ENCODE measurements around the gene KRTAP19-3. TPM values are rescaled to one million over a fixed set of nuclear protein-coding genes. Genes with fewer than 3 reads are reported as not detected.

Gene KRTAP19-3
- total and polyA plus RNA-seq, 2 of the 8 experiments (the other 6 are each of a cell fraction or from before 2014, with no cell fraction given): not detected

DNA sequence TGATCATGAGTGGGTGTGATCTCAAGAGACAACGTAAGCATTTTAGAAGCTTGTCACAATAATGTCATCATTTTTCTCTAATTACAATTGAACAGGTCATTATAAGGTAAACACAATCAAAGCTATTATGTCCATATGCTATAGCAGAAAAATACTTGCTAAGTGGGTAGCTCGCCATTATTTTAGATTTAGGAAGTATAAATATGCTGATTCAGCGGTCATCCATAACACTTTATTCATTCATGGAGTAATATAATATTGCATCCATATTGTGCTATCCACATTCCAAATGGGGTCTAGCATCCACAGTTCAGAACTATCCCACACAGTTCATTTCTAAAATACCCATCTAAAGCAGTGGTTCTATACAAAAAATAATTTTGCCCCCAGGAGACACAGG lies 43.3 kb downstream of the KRTAP19-3 start:
- H3K4me2 ChIP-seq (ENCODE audit: insufficient read depth in 1 of 2, low read depth in 2 of 2, low read length in 2 of 2): no peak overlapping the region
- H3K27me3 ChIP-seq (replicated peaks in 1 of 4; ENCODE audit: control insufficient read depth in 3 of 4, extremely low read depth in 1 of 4, insufficient read depth in 3 of 4, low read length in 3 of 4): no peaks in the 10 kb centered on the region
- TF ChIP-seq CBX8 (IDR thresholded peaks at IDR 0.05; ENCODE audit: borderline replicate concordance, low read depth, low read length): no peak
- TF ChIP-seq HDAC2 (IDR thresholded peaks at IDR 0.05; ENCODE audit: borderline replicate concordance in 1 of 2, low read depth in 2 of 2, low read length in 2 of 2): no peak
- H4K5ac ChIP-seq (ENCODE audit: insufficient read length, low read depth, low read length): no peak overlapping the region
- no peaks in the 10 kb centered on the region for H4K20me1 ChIP-seq (replicated peaks in 1 of 2; ENCODE audit: control insufficient read depth in 1 of 2, insufficient read depth in 2 of 2, low read length in 2 of 2)
- no peak overlapping the region for H2AFZ ChIP-seq (ENCODE audit: low read length)
- no peak overlapping the region for H2BK120ac ChIP-seq (replicated peaks; ENCODE audit: low read depth, low read length)
- DNase-seq (ENCODE audit: low read depth in 1 of 2, low spot score in 2 of 2) (no peak), FAIRE-seq (no peak)
- ChIA-PET CTCF (ENCODE audit: partially characterized antibody) (interaction anchor here (0.6 to 1.4 kb wide), 3 partner anchors 14 to 109 kb away, joined by 3 read pairs; no protein-coding TSS in a partner anchor), POLR2A (ENCODE audit: partially characterized antibody) (no interaction called here)
- no peak overlapping the region for H3K56ac ChIP-seq (replicated peaks; ENCODE audit: insufficient read length, low read depth, low read length)
- no peak overlapping the region for H3K9ac ChIP-seq (replicated peaks in 1 of 4; ENCODE audit: extremely low read depth in 1 of 4, low read depth in 3 of 4, low read length in 3 of 4)
- H3K23ac ChIP-seq (ENCODE audit: insufficient read length): no peak overlapping the region
- H2AK5ac ChIP-seq (ENCODE audit: low read depth, low read length): no peak overlapping the region
- H3K4me3 ChIP-seq (ENCODE audit: extremely low read depth in 1 of 4, insufficient read depth in 2 of 4, low read depth in 3 of 4, low read length in 4 of 4): no peak overlapping the region
- no peak overlapping the region for H3K27ac ChIP-seq (ENCODE audit: low read depth, low read length)
- H3K4me1 ChIP-seq (replicated peaks in 1 of 4; ENCODE audit: control insufficient read depth in 3 of 4, insufficient read depth in 4 of 4, low read length in 3 of 4): no peaks in the 10 kb centered on the region; a peak in 2 of 7 replicates
- H2BK15ac ChIP-seq (ENCODE audit: low read length): no peak overlapping the region
- WGBS, 2 experiments (ENCODE audit: extremely low coverage in 1 of 2, insufficient coverage in 1 of 2, insufficient read length in 1 of 2, insufficient replicate concordance in 2 of 2, low coverage in 1 of 2, low lambda C conversion rate in 2 of 2, missing lambda C conversion rate in 1 of 2): 89% methylated on average over 3 of the region's 3 CpGs; no CpG with 5 or more reads in 1 of the 2 experiments
- H3K18ac ChIP-seq (ENCODE audit: extremely low read depth, low read length): no peak overlapping the region
- no peaks in the 10 kb centered on the region for H3K23me2 ChIP-seq (ENCODE audit: low read depth, low read length)
- H3K4ac ChIP-seq (replicated peaks; ENCODE audit: insufficient read length, low read depth, low read length): no peak overlapping the region
- H2BK12ac ChIP-seq (ENCODE audit: low read depth, low read length): no peak overlapping the region
- no peak overlapping the region for H4K91ac ChIP-seq (replicated peaks; ENCODE audit: insufficient read length, low read length)
- no peaks in the 10 kb centered on the region for H3K36me3 ChIP-seq (ENCODE audit: control insufficient read depth in 2 of 4, insufficient read depth in 4 of 4, low read length in 3 of 4)
- H3K9me3 ChIP-seq (ENCODE audit: insufficient read depth in 2 of 2, low read depth in 1 of 2, low read length in 1 of 2): no peaks in the 10 kb centered on the region
- H3K79me1 ChIP-seq (ENCODE audit: low read depth, low read length): no peaks in the 10 kb centered on the region
- no peak overlapping the region for H2BK20ac ChIP-seq (ENCODE audit: low read length)
- H3K14ac ChIP-seq (ENCODE audit: insufficient read length): no peak overlapping the region
- H4K8ac ChIP-seq (ENCODE audit: extremely low read depth, insufficient read depth, low read length): no peak overlapping the region
- no peaks in the 10 kb centered on the region for H3K79me2 ChIP-seq (ENCODE audit: control insufficient read depth in 1 of 2, insufficient read depth in 2 of 2, low read length in 2 of 2)
- no peak overlapping the region for H2BK5ac ChIP-seq (ENCODE audit: low read depth, low read length)

All from H1 (cell line).